Endothelial cell of umbilical vein (primary cell): ENCODE measurements around the gene PAGR1.

ENCODE experiments used
- EZH2 ChIP-seq: IDR thresholded peaks from 2 replicates; pipeline ENCODE4 v1.6.1; 2012; ENCODE audit warnings: borderline replicate concordance, low read depth, mild to moderate bottlenecking, moderate library complexity, low read length, inconsistent platforms; ENCODE audit not compliant: severe bottlenecking
- FOS ChIP-seq: IDR thresholded peaks from 2 replicates; pipeline ENCODE4 v1.6.1; 2011; ENCODE audit warnings: mild to moderate bottlenecking, low read length, moderate library complexity, borderline replicate concordance; ENCODE audit not compliant: insufficient read depth
- JUN ChIP-seq: IDR thresholded peaks from 2 replicates; pipeline ENCODE4 v1.6.1; 2011; ENCODE audit warnings: borderline replicate concordance, low read depth; ENCODE audit not compliant: insufficient read length, insufficient read depth
- POLR2A ChIP-seq: IDR thresholded peaks from 2 replicates; pipeline ENCODE4 v1.6.1; 2012; ENCODE audit warnings: low read depth, mild to moderate bottlenecking, control low read depth, low read length
- POLR2AphosphoS5 ChIP-seq: IDR thresholded peaks from 2 replicates; pipeline ENCODE4 v1.6.1; 2012; ENCODE audit warnings: low read depth, mild to moderate bottlenecking, control low read depth, low read length, moderate library complexity; ENCODE audit not compliant: insufficient read depth
- TF ChIP-seq, protein P1 (sequence below), 2 donors: IDR thresholded peaks; 1 replicate in 1 of 2; 2 replicates in 1 of 2; pipeline ENCODE4 v1.5.1; 2011; ENCODE audit warnings: low read length in 2 of 2, mild to moderate bottlenecking in 2 of 2, moderate library complexity in 2 of 2, control low read depth in 1 of 2, inconsistent platforms in 1 of 2, low read depth in 1 of 2; ENCODE audit not compliant: insufficient read depth in 1 of 2; ENCODE audit errors: extremely low read depth in 1 of 2
- TF ChIP-seq, protein P2 (sequence below): IDR thresholded peaks from 2 replicates; pipeline ENCODE4 v1.6.1; 2011; ENCODE audit not compliant: insufficient read depth, insufficient read length

DNA sequence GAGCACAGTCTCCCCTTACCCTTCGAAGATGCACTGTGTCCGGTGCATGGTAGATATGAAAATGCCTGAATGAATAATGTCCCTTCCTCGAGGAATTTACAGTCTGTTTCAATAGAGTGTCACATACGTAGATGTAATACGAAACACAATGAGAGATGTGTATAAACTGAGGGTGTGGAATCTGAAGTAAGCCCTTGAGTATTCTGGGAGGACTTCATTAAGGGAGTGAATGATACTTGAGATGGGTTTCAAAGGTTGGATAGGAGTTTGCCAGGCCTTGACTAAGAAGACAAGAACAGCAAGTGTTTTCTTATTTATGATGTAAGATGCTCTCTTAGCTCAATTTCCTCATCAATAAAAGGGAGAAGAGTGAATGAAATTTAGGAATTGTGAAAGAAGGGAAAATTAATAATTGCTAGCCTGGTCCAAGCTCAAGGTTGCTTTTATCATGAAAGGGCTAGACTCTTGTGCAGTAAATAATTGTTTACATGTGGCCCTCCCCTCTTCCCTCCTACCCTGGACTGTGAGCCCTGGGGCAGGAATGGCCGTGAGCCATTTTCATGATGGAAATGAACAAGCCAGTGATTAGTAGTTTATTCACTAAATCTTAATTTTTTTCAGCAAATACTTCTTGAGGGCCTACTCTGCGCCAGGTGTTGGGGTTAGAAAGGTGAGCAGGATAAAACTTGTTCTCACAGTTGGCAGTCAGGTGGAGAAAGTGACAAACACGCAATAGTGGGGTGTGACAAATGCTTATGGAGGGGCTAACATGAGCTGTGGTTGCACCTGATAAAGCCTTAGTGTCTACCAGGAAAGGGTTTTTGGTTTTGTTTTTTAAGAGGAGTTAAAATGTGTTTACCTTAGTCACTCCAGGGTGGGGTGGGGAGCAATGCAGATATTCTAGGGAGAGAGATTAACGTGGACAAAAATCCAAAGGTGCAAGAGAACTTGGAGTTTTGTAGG lies 23.8 kb upstream of the PAGR1 start:
- TF ChIP-seq, protein P1, sequence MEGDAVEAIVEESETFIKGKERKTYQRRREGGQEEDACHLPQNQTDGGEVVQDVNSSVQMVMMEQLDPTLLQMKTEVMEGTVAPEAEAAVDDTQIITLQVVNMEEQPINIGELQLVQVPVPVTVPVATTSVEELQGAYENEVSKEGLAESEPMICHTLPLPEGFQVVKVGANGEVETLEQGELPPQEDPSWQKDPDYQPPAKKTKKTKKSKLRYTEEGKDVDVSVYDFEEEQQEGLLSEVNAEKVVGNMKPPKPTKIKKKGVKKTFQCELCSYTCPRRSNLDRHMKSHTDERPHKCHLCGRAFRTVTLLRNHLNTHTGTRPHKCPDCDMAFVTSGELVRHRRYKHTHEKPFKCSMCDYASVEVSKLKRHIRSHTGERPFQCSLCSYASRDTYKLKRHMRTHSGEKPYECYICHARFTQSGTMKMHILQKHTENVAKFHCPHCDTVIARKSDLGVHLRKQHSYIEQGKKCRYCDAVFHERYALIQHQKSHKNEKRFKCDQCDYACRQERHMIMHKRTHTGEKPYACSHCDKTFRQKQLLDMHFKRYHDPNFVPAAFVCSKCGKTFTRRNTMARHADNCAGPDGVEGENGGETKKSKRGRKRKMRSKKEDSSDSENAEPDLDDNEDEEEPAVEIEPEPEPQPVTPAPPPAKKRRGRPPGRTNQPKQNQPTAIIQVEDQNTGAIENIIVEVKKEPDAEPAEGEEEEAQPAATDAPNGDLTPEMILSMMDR (IDR thresholded peaks at IDR 0.05; ENCODE audit: extremely low read depth in 1 of 2, insufficient read depth in 1 of 2, low read depth in 1 of 2, low read length in 2 of 2): no peak
- TF ChIP-seq POLR2AphosphoS5 (no peak), FOS (no peak), EZH2 (no peak), POLR2A (no peak), JUN (no peak)
- TF ChIP-seq, protein P2, sequence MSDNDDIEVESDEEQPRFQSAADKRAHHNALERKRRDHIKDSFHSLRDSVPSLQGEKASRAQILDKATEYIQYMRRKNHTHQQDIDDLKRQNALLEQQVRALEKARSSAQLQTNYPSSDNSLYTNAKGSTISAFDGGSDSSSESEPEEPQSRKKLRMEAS: no peak
